Ectodermal cell (in vitro differentiated cells): Measurements from ENCODE around the gene NBPF14. TPM values are rescaled to one million over a fixed set of nuclear protein-coding genes. Genes with fewer than 3 reads are reported as not detected.
A peak's percentile ranks its signal among the peaks of the same experiment; 100 is the strongest.
"Not testable (repeated sequence)": the region's sequence is repeated elsewhere in the genome, so short reads cannot be mapped to it uniquely, and the experiment has no call there.

Experiments
- H3K27ac ChIP-seq: 2 replicates; pipeline ENCODE4 v1.7.0; 2013; ENCODE audit warnings: mild to moderate bottlenecking, low read depth, low read length; ENCODE audit not compliant: insufficient read depth, poor library complexity, severe bottlenecking
- H3K27me3 ChIP-seq: 2 replicates; pipeline ENCODE4 v1.7.0; 2013; ENCODE audit warnings: mild to moderate bottlenecking, low read length; ENCODE audit not compliant: insufficient read depth, control insufficient read depth, poor library complexity, severe bottlenecking
- H3K36me3 ChIP-seq: one replicate; pipeline ENCODE4 v1.7.0; 2013; ENCODE audit warnings: low read length; ENCODE audit not compliant: control insufficient read depth, insufficient read depth
- H3K4me1 ChIP-seq: one replicate; pipeline ENCODE4 v1.7.0; 2013; ENCODE audit warnings: low read length; ENCODE audit not compliant: control insufficient read depth, insufficient read depth
- H3K4me3 ChIP-seq: 2 replicates; pipeline ENCODE4 v1.7.0; 2013; ENCODE audit warnings: low read depth, low read length, control low read depth; ENCODE audit not compliant: insufficient read depth
- H3K9me3 ChIP-seq: 2 replicates; pipeline ENCODE4 v1.7.0; 2013; ENCODE audit warnings: mild to moderate bottlenecking, low read length, moderate library complexity; ENCODE audit not compliant: control insufficient read depth
- WGBS, 2 experiments: methylation state at CpG; one replicate each; pipeline ENCODE4 v1.1.7; 2013; ENCODE audit warnings: missing lambda C conversion rate in 2 of 2; 5-methylcytosine and 5-hydroxymethylcytosine counted together
- polyA plus RNA-seq, 4 experiments: library from polyadenylated mRNA; stranded (reverse); fragments of 50-300 nt; gene quantifications; one replicate each; pipeline ENCODE4 v1.2.3, GENCODE V29; 2013

The NBPF14 gene, protein sequence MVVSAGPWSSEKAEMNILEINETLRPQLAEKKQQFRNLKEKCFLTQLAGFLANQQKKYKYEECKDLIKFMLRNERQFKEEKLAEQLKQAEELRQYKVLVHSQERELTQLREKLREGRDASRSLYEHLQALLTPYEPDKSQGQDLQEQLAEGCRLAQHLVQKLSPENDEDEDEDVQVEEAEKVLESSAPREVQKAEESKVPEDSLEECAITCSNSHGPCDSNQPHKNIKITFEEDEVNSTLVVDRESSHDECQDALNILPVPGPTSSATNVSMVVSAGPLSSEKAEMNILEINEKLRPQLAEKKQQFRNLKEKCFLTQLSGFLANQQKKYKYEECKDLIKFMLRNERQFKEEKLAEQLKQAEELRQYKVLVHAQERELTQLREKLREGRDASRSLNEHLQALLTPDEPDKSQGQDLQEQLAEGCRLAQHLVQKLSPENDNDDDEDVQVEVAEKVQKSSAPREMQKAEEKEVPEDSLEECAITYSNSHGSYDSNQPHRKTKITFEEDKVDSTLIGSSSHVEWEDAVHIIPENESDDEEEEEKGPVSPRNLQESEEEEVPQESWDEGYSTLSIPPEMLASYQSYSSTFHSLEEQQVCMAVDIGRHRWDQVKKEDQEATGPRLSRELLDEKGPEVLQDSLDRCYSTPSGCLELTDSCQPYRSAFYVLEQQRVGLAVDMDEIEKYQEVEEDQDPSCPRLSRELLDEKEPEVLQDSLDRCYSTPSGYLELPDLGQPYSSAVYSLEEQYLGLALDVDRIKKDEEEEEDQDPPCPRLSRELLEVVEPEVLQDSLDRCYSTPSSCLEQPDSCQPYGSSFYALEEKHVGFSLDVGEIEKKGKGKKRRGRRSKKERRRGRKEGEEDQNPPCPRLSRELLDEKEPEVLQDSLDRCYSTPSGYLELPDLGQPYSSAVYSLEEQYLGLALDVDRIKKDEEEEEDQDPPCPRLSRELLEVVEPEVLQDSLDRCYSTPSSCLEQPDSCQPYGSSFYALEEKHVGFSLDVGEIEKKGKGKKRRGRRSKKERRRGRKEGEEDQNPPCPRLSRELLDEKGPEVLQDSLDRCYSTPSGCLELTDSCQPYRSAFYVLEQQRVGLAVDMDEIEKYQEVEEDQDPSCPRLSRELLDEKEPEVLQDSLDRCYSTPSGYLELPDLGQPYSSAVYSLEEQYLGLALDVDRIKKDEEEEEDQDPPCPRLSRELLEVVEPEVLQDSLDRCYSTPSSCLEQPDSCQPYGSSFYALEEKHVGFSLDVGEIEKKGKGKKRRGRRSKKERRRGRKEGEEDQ (N-terminal part only)
- 5.8 TPM for polyA plus RNA-seq (2013, experiment 1 of 4)
- 5.6 TPM for polyA plus RNA-seq (2013, experiment 2 of 4)
- polyA plus RNA-seq (2013, experiment 3 of 4): 5.9 TPM
- 7.7 TPM for polyA plus RNA-seq (2013, experiment 4 of 4)

DNA sequence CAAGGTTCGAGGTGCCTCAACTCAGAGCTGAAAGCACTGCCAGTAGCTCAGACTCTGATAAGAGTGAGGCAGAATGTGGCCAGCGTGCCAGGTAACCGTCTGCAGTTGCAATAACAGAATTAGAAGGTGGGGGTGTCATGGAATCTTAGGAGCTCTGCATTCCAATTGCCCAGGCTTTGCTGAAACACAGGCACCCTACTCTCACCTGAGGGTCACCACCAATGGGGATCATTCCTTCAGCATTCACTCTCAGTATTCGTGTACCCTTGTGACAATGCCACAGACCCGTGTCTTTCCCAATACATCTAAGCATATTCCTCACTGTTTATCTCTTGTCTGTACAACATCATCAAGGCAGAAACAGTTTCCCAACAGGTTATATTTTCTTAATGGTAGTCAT, at the start of gene NBPF14:
Gene NBPF14, minus strand, starts transcription at position 101 of the 400 bp plus-strand sequence. CDS start 294 bp downstream, outside the sequence.
- not testable (repeated sequence) for H3K27ac ChIP-seq, H3K9me3 ChIP-seq, H3K4me1 ChIP-seq, H3K36me3 ChIP-seq, H3K4me3 ChIP-seq, H3K27me3 ChIP-seq
- no CpG with 5 or more reads among the region's 5 CpGs for WGBS, 2 experiments

DNA sequence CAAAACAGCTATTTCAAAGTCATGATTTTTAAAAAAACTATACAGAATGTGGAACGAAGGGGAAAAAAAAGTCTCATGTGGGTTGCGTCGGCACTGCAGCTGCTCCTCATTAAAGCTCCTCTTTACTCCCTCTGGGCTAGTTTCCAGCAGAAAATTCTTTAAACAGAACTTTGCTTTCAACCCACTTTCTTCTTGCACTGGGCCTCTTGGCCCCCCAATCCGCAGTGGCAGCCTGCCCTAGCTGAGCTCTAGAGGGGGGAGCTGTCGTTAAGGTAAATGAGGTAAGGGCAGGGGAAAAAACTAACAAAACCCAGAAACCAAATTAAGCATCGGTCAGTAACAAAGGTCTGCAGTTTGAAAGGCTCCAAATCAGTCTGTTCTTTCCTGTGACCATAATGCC, 29.6 kb upstream of the NBPF14 start:
- not testable (repeated sequence) for H3K36me3 ChIP-seq, H3K4me3 ChIP-seq, H3K27ac ChIP-seq, H3K9me3 ChIP-seq, H3K27me3 ChIP-seq, H3K4me1 ChIP-seq
- WGBS, 2 experiments: no CpG with 5 or more reads among the region's 6 CpGs

DNA sequence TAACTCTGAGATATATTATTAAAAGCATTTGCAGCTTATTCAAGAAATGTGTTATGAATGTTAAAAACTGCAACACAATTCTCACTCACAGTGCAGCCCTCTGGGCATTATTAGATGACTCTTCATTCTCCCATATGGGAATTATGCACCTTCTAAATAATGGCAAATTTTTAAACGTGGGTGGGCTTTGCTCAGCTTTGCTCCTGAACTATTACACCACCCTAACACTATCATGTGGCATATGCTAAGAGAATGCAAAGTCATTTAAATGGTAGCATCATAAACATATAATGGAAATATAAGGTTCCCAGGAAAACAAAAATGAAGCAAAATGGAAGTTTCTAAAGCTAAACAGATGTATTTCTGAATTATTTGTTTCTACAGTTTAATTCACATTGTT, 22.4 kb upstream of the NBPF14 start:
- not testable (repeated sequence) for H3K36me3 ChIP-seq, H3K9me3 ChIP-seq, H3K27me3 ChIP-seq, H3K4me3 ChIP-seq, H3K27ac ChIP-seq, H3K4me1 ChIP-seq
- no CpG with 5 or more reads among the region's 1 CpG for WGBS, 2 experiments

DNA sequence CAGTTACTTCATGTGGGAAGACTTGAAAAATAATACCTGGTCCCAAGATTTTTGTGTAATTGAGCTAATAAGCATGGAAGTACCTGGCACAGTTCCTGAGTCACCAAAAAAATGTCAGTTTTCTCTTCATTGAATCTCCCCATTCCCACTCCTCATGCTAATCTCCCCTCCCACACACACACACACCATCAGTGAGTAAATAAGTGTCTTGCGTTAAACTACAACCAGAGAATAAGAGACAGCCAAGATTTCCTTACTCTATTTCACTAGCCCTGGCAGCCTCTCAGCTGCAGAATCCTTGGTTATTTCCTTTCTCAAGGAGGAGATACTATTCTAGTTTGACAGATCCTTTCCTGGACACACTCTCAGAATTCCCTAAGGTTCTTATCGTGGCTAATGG, 9.5 kb upstream of the NBPF14 start:
- H3K36me3 ChIP-seq, H3K27me3 ChIP-seq, H3K4me3 ChIP-seq, H3K4me1 ChIP-seq, H3K9me3 ChIP-seq, H3K27ac ChIP-seq: not testable (repeated sequence)
- no CpG with 5 or more reads among the region's 2 CpGs for WGBS, 2 experiments

DNA sequence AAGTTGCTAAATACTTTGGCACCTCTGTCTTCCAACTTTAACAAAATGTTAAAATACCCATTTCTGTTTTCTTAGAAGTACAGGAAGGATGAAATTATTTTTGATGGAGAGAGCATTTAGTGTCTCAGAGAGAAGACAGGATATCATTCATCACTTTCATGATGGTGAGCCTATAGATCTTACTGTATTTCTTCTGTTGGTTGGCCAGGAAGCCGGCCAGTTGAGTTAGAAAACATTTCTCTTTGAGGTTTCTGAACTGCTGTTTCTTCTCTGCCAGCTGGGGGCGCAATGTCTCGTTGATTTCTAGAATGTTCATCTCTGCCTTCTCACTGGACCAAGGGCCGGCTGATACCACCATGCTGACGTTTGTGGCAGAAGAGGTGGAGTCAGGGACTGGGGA, 451 bp downstream of the NBPF14 start:
- H3K27ac ChIP-seq, H3K4me3 ChIP-seq: not testable (repeated sequence)
- WGBS, 2 experiments: no CpG with 5 or more reads among the region's 5 CpGs

DNA sequence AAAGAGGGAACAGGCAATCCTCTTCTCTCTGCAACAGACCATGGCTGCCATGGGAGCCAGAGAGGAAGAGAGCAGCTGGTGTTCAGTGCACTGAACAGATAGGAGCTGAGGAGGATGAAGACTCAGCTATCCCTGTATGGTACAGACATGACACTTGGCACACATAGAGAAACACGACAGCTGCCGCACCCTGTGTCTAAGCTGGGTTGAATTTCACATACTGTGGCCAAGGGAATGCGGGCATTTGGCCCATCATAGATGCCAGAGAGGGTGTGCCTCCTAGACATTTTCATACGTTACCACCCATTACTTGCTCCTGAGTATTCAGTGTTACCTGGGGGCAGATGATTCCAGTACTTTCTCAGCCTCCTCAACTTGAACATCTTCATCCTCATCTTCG, 4.7 kb downstream of the NBPF14 start:
- H3K4me1 ChIP-seq, H3K27ac ChIP-seq, H3K27me3 ChIP-seq, H3K36me3 ChIP-seq, H3K4me3 ChIP-seq, H3K9me3 ChIP-seq: not testable (repeated sequence)
- WGBS, 2 experiments: no CpG with 5 or more reads among the region's 5 CpGs

More for the DNA sequence above, 451 bp downstream of the NBPF14 start:
- H3K27me3 ChIP-seq, H3K36me3 ChIP-seq, H3K4me1 ChIP-seq, H3K9me3 ChIP-seq: not testable (repeated sequence)

DNA sequence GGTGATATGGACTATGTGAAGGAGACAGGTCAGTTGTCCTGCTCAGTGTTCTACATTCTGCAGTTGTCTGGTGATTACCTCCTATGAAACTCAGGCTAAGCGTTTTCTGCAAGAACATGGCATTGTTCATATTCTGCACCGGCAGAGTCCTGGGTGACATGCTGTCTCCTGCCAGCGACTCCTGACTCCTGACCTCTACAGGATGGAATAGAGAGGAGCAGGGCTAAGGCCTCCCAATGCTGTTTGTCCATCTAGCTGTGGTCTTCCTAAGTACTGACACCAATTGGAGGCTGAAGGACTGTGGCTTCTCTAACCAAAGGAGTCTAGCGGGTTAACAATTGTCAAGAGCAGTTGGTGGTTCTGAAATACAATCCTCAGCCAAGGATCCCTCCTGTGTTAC, 63.7 kb downstream of the NBPF14 start:
- not testable (repeated sequence) for H3K27me3 ChIP-seq, H3K27ac ChIP-seq, H3K36me3 ChIP-seq, H3K9me3 ChIP-seq, H3K4me3 ChIP-seq, H3K4me1 ChIP-seq
- WGBS, 2 experiments: 63 to 89% methylated on average over 2 to 3 of the region's 4 CpGs

DNA sequence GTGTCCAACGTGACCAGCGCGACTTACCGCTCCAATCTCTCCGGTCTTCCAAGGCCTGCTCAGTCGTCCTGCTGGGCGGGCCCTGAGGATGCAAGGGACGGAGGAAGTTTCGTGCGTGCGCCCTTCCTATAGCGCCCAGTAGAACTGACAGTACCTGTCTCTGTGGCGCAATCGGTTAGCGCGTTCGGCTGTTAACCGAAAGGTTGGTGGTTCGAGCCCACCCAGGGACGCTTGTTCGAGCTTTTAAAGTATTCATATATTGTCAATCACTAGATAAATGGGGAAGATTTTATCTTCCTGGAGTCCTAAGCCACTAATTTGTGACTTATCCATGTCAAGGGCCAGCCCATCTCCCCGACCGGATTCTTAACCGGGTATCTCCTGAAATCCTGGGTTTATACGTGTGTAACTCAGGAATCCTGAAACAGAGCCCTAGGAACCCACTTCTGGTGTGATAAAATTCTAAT, 66.7 kb downstream of the NBPF14 start:
- not testable (repeated sequence) for H3K4me1 ChIP-seq, H3K27ac ChIP-seq, H3K9me3 ChIP-seq, H3K36me3 ChIP-seq, H3K27me3 ChIP-seq
- 4 to 5% methylated on average over 7 to 17 of the region's 25 CpGs for WGBS, 2 experiments
- H3K4me3 ChIP-seq: peak overlapping the region; percentile 12

DNA sequence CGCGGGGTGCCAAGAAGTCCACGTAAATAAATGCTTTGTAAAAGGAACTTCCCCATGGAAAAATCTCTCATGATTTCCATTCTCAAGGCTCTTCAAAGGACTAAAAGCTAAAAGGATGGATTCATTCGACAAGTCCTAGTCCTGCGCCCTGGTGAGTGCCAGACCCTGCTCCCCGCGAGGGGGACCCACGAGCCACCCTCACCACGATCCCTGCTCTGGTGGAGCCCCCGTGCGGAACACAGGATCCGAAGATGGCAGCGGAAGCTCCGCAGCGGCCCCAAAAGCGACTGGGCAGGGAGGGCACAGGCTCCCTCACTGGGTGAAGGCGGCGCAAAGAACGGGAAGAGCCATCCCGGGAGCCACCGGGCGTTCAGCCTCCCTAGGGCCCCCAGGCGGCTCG, 67.2 kb downstream of the NBPF14 start:
- WGBS, 2 experiments: no CpG with 5 or more reads among the region's 24 CpGs
- H3K36me3 ChIP-seq, H3K9me3 ChIP-seq, H3K4me1 ChIP-seq, H3K27me3 ChIP-seq, H3K27ac ChIP-seq, H3K4me3 ChIP-seq: not testable (repeated sequence)

DNA sequence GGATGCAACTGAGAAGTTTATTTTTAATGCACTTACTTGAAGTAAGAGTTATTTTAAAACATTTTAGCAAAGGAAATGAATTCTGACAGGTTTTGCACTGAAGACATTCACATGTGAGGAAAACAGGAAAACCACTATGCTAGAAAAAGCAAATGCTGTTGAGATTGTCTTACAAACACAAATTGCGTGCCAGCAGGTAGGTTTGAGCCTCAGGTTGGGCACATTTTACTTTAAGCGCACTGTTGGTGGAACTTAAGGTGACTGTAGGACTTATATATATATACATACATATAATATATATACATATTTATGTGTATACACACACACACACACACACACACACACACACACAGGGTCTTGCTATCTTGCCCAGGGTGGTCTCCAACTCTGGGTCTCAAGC, 69.2 kb downstream of the NBPF14 start:
- H3K27me3 ChIP-seq, H3K9me3 ChIP-seq, H3K4me3 ChIP-seq, H3K4me1 ChIP-seq, H3K27ac ChIP-seq, H3K36me3 ChIP-seq: not testable (repeated sequence)
- whole genome bisulfite sequencing, 2 experiments: no CpG with 5 or more reads among the region's 2 CpGs
